ENCODE measurements around the gene LIN37. TPM values are rescaled to one million over a fixed set of nuclear protein-coding genes. Genes with fewer than 3 reads are reported as not detected.
A peak's percentile ranks its signal among the peaks of the same experiment; 100 is the strongest.

LIN37 gene
- total RNA-seq, 3 donors from 2014 or later = 7.6 to 14.3 (median 8.6) TPM

DNA sequence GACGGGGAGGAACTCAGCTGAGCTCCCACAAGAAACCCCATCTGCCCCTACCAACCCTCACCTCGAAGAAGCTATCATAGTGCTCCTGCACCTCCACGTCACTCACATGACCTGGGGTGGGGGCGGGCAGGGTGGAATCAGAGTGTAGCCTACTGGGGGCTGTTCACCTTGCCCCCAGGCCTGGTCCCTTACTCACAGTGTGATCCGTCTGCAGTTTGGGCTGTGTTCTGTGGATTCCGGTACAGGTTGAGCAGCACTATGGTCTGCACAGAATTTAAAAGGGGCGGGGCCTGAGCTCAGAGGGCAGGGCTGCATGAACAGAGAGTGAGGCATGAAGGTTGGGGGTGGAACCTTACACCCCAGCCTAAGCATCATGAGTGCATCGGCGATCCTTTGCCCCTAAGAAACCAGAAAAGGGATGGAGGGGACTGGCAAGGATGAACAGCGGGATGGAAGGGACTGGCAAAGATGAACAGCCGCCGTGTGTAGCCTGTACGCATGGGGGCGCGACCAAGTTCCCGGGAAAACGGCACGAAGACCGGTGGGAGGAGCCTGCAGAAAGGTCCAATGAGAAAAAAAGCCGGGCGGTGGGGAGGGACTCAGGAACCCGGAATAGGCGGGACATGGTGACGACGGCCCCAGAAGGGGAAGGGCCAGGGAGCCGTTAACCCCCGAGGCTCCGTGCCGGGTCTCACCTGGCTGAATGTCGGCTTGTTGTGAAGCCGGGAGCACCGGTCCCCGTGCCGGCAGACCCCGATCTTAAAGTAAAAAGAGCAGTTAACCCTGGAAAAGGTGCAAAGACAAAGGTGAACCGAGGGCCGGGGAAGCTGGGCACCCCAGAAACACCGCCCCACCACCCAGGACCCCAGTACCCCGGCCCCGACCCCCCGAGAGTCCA, 3.7 kb upstream of the LIN37 start:
- ATAC-seq (peak; percentile 74), DNase-seq (peak; percentile 94 to 98 (median 97))
- no peaks in the 10 kb centered on the region for H3K9me3 ChIP-seq
- peak overlapping the region; percentile 80 for H3K4me3 ChIP-seq
- no peaks in the 10 kb centered on the region for H3K36me3 ChIP-seq (ENCODE audit: low read depth)
- H3K4me1 ChIP-seq (ENCODE audit: low read depth) = peaks cover 30% of the 10 kb centered on the region
- TF ChIP-seq, protein P1, sequence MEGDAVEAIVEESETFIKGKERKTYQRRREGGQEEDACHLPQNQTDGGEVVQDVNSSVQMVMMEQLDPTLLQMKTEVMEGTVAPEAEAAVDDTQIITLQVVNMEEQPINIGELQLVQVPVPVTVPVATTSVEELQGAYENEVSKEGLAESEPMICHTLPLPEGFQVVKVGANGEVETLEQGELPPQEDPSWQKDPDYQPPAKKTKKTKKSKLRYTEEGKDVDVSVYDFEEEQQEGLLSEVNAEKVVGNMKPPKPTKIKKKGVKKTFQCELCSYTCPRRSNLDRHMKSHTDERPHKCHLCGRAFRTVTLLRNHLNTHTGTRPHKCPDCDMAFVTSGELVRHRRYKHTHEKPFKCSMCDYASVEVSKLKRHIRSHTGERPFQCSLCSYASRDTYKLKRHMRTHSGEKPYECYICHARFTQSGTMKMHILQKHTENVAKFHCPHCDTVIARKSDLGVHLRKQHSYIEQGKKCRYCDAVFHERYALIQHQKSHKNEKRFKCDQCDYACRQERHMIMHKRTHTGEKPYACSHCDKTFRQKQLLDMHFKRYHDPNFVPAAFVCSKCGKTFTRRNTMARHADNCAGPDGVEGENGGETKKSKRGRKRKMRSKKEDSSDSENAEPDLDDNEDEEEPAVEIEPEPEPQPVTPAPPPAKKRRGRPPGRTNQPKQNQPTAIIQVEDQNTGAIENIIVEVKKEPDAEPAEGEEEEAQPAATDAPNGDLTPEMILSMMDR (IDR thresholded peaks at IDR 0.05) = peak; percentile 10
- intact Hi-C loops (cut with DNase I, micrococcal nuclease) = no loop called here

DNA sequence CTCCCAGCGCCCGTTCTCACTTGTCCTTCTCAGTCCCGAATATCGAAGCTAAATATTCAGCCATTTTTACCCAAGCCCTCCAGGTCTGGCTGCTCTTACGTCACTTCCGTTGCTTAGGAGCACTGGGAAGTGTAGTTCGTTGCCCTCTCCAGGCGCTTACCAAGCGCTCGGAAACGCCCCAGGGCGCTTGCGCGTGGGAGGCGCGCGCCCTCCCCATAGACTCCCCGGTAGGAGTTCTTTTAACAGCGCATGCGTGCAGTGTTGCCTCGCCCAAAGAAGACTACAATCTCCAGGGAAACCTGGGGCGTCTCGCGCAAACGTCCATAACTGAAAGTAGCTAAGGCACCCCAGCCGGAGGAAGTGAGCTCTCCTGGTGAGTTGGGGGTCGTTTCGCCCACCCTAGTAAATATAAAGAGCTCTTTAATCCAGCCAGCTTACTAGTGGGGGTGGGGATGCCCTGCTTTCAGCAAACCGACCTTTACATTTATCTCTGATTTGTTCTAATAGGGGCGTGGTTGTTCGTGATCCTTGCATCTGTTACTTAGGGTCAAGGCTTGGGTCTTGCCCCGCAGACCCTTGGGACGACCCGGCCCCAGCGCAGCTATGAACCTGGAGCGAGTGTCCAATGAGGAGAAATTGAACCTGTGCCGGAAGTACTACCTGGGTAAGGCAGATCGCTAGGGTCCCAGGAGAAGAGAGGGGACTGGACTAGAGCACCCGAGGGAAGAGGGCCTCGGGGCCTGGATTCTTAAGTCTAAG, 2.9 kb upstream of the LIN37 start, which contains the start of the genes PSENEN and U2AF1L4:
Gene PSENEN, plus strand, starts transcription at position 324 of the 759 bp plus-strand sequence. Its CDS starts 280 bp downstream, at position 604.
Gene U2AF1L4, minus strand, starts transcription at position 91 of the 759 bp plus-strand sequence. Its CDS starts 27 bp downstream, at position 64.
- H3K4me1 ChIP-seq (ENCODE audit: low read depth) = peaks cover 28% of the 10 kb centered on the region
- no peaks in the 10 kb centered on the region for H3K36me3 ChIP-seq (ENCODE audit: low read depth)
- DNase-seq (peak; percentile 96 to 99 (median 96)), ATAC-seq (peak; percentile 77)
- no peaks in the 10 kb centered on the region for H3K9me3 ChIP-seq
- peak within 1 kb of the TSS; percentile 80 for H3K4me3 ChIP-seq
- intact Hi-C loops (cut with DNase I, micrococcal nuclease) = no loop called here
- TF ChIP-seq, protein P1 (IDR thresholded peaks at IDR 0.05) = no peak

DNA sequence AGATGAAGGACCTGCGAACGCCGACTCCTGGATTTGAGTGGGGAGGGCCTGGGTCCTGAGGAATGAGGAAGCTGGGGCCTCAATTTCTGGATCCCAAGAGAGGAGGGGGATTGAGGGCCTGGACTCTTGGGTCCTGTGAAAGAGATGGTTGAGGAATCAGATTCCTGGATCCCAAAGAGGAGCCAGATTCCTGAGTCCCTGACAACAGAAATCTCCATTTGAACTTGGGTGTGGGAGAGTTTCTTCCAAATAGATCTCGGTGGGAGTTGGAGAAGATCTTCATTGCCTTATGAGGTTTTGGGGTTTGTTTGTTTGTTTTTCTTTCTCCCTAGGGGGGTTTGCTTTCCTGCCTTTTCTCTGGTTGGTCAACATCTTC, 2.3 kb upstream of the LIN37 start:
- Histone ChIP-seq H3K4me1 (ENCODE audit: low read depth) (peaks cover 28% of the 10 kb centered on the region), H3K36me3 (ENCODE audit: low read depth) (no peaks in the 10 kb centered on the region), H3K4me3 (peak overlapping the region; percentile 80), H3K9me3 (no peaks in the 10 kb centered on the region)
- no peak for DNase-seq
- no peak for ATAC-seq
- intact Hi-C loops (cut with DNase I, micrococcal nuclease) = no loop called here
- TF ChIP-seq, protein P1 (IDR thresholded peaks at IDR 0.05) = no peak

DNA sequence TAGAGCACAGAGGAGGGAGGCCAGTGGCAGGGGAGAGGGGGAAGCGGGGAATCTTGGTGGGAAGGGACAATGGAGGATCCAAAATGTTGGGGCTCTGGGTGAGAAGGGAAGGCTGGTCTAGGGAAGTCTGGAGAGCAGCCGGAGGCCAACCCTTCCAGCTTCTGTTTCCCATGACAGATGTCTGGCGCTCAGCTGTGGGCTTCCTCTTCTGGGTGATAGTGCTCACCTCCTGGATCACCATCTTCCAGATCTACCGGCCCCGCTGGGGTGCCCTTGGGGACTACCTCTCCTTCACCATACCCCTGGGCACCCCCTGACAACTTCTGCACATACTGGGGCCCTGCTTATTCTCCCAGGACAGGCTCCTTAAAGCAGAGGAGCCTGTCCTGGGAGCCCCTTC, 1.8 kb upstream of the LIN37 start:
- Histone ChIP-seq H3K4me1 (ENCODE audit: low read depth) (peaks cover 28% of the 10 kb centered on the region), H3K9me3 (no peaks in the 10 kb centered on the region), H3K4me3 (no peak overlapping the region), H3K36me3 (ENCODE audit: low read depth) (no peaks in the 10 kb centered on the region)
- intact Hi-C loops (cut with DNase I, micrococcal nuclease) = no loop called here
- no peak for ATAC-seq
- TF ChIP-seq, protein P1 (IDR thresholded peaks at IDR 0.05) = no peak
- no peak for DNase-seq

DNA sequence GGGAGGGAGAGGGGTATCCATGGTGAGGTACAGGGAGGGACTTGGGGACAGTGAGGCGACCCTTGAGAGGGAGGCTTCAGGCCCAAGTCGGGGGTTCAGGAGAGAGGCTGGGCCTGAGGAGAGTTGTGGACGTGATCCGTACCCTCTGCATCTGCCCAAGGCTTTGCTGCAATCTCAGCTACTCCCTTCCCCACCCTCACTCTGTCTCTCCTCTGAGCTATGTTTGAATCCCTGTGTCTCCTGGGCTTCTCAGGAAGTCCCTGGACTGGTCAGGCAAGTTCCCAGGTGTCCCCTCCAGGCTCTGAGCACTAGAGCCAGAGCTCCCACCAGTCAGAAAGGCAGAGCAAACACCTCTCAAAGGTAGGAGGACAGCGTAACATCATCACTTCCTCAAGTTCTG, 1.8 kb downstream of the LIN37 start:
- intact Hi-C loops (cut with DNase I, micrococcal nuclease) = no loop called here
- Histone ChIP-seq H3K36me3 (ENCODE audit: low read depth) (peaks cover 7% of the 10 kb centered on the region), H3K9me3 (no peaks in the 10 kb centered on the region), H3K4me3 (no peak overlapping the region), H3K4me1 (ENCODE audit: low read depth) (peaks cover 23% of the 10 kb centered on the region)
- TF ChIP-seq, protein P1 (IDR thresholded peaks at IDR 0.05) = no peak
- DNase-seq (no peak), ATAC-seq (no peak)

All from mucosa of descending colon (tissue), 3 donors.